HG03103 (cell line): Measurements from ENCODE around the gene WDR48.
A peak's percentile ranks its signal among the peaks of the same experiment; 100 is the strongest.

Experiments
- ATAC-seq: cut with Tn5 transposase; IDR thresholded peaks from one replicate; pipeline ENCODE4 v1.9.1; 2021; ENCODE audit warnings: low read depth; ENCODE audit not compliant: unreplicated experiment

Gene WDR48

DNA sequence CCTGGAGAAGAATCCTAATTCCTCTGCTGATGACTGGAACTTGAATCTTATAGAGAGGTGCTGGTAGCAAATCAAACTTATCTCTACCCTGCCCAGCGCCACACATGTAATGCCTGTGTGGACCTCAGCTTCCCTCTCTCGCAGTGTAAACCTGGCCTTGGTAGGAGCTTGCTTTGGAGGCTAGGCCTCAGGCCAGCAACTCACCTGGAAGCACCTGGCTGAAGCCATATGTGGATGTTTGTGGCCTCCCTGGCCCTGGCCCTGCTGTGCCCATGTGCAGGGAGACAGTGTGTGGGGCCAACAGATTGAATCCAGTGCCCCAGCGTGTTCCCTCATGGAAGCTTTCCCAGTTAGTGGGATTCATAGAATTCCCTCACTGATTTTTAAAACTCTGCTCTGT, 64.1 kb downstream of the WDR48 start:
- ATAC-seq, result no peak

DNA sequence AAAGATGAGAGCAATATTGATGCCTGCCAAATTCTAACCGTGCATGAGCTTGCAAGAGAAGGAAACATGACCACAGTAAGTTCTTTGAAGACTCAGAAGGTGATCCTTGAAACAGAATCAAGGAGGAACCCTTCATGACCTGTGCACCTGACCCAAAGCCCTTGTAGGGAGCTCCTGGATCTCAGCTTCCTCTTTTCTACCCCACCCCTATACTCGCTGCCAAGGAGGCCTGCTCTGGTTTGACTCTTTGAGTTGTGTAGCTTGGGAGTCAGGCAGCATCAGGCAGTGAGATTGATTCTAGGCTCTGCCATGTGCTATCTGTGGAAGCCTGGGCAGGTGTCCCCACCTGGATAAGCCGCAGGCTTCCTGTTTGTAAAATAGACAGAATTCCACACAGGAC, 66.3 kb downstream of the WDR48 start:
- no peak for ATAC-seq

DNA sequence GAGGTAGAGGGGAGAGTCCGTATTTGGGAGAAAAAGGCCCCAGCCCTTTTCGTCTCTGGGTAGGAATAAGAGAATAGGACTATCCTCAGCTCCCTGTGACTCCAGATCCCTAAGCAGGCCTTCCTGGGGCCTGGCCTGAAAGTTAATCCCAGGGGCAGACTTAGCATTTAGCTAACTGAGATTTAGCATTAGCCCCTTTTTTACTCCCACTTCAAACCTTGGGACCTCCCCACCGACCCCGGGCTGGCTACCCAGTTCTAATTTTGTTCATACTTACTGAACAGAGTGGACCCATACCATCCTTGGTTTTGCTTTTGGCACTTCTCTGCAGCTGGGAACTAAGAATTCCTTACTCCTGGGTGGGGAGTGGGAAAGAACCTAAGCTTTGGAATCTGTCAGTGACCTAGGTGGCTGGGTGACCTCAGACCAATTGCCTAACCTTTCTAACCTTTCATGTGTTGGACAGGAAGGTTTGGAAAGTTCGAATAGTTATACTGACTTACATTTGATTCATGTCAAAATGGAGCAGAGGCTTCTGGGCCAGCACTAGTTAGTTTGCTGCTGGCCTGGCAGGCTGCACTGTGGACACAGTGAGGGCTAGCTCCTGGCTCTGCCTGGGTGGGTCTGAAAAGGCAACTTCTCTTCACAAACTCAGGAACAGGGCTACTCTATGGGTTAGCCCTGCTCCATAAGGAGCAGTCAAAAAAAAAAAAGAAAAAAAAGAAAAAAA, 67.3 kb downstream of the WDR48 start:
- ATAC-seq, result no peak

DNA sequence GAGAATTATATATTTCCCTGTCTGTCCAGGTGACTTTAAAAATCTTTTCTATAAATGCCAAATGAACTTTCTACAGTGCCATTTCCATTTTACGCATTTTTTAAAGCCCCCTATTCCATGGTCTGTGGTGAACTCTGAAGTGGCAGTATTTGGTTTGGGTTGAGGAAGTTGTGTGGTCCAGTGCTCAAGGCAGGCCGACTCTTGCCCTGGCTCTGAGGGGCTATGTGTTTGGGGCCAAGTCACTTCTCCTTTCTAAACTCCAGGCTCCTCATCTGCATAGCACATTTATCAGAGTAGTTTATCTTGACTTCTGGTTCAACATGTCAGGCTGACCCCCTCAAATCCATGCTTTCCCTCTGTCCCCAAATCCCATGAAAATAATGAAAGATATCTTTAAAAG, 69.8 kb downstream of the WDR48 start:
- ATAC-seq, result no peak

DNA sequence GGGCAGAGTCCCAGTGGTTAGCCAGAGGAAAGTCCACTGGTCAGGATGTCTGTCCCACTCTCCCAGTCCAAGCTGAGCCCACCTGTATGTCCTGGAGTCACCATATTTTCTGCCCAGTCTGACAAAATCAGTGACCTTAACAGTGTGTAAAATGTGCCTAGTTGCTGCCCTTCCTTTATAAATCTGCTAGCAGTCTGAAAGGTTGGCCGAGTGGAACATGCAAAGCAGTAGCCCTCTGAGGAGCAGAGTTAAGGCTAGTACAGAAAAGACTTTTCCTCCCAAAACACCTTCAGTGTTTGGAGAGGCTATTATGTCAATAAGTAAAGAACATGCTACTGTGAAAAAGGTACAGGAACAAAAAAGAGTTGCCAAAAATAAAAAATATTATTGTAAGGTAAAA, 71.0 kb downstream of the WDR48 start:
- peak; percentile 42 for ATAC-seq

DNA sequence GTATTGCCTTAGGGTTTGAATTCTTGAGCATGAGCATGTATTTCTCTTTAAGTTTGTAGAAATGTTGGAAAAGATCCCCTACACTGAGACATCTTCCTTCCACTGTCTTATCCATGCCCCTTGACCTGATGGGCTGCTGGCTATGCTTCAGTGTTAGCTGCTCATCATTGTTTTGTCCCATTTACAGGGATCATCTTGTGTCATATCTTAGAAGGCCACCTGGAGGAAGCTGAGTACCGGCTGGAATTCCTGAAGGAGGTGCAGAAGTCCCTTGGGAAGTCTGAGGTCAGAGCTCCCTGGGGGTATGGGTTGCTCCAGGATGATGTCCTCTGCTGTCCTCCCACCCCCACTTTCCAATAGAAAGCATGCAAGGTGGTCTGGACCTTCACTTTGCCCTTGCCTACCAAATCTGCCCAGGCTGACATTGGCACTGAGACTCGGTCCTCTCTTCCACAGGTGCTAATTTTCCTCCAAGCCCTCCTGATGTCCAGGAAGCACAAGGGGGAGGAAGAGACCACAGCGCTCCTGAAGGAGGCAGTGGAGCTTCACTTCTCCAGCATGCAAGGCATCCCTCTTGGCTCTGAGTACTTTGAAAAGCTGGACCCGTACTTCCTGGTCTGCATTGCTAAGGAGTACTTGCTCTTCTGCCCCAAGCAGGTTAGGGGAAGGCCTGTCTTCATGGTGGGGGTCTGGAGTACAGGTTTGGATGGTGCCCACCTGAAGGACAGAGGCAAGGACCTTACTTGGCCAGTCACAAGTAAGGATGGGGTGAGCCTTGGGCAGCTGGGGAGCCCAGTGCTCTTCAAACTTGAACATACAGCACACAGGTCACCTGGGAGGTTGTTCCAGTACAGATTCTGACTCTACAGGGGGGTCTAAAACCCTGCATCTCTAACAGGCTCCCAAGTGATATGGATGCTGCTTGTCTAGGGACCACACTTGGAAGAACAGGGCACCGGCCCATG, 73.3 kb downstream of the WDR48 start:
- ATAC-seq, result no peak

DNA sequence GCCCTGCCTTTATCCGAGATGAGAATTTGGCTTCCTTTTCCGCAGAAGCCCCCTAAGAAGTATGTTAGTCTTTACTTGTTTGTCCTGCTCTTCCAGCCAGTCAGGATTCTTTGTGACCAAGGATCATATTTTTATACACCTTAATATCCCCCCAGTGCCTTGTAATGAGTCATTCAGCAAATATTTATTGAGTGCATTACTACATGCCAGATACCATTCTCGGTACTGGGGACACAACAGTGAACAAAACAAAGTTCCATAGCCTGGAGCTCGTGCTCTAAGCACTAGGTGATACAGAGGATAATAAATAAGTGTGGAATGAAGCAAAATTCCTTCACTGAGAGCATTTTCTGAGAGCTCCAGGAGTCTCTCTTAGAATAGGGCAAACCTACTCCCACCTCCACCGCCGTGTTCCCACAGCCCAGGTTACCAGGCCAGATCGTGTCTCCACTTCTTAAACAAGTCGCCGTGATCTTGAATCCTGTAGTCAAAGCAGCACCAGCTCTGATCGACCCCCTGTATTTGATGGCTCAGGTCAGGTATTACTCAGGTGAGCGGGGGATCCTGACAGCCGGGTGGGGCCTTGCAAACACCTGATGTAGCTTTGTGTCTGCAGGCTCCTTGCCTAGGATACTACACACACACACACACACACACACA, 74.2 kb downstream of the WDR48 start:
- no peak for ATAC-seq

DNA sequence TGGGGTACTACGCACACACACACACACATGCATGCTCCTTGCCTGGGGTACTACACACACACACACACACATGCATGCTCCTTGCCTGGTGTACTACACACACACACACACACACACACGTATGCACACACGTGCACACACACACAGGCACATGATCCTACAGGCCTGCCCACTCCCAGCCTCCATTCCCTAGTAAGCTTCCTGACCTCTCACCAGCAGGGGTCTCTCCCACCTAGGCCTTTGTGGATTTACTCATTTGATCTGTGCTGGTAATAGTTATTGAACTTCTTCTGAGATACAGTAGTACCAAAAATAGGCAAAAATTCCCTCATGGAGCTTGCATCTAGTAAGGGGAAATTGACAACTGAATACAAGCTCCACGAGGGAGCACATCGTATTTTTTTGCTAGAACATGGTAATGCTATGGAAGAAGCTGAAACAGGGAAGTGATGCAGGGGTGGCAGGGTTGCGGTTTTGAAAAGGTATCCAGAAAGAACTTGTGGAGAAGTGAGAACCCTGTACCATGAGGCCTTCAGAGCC, 74.8 kb downstream of the WDR48 start:
- ATAC-seq, result no peak

DNA sequence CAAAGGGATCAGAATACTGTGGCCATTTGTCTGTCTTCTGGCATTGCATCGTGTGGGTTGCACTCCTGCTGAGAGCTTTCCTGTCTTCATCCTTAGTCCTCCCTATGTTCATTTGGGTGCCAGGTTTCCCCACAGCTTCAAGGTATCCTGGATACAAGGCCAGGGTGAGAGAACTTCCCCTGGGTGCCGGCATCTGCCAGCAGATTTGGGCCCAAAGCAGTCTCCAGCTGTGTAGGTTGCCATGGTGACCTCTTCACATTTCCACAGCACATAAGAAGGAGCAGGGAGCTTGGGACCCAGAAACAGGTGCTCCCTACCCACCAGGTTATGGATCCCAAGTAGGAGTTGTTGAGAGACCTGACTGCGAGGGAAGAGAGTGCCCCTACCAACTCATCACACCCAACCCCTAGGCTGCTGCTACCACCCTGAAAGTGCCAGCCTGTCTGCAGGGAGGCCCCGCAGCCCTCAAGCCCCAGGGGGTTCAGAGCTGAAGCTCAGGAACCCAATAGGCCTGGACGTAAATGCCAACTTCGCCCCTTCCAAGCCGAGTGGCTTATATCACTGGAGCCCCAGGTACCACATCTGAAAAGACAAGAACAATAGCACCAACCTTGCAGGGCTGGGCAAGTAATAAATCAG, 75.6 kb downstream of the WDR48 start:
- no peak for ATAC-seq

DNA sequence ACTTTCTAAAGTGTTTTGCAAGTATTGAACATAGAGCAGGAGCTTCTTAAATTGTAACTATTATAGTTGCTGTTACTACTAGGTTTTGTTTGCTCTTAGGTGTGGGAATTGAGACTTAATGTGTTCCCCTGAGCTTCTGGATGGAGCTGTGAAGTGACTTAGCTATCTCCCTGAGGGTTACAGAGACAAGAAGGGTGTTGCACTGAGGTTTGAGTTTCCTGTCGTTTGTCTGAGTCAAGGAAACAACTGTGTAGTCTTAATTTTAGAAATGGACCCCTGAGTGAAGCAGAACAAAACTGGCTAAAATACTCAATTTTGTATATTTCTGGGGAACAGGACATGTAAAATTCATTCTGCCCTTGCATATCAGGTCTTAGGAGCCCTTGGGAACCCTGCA, 76.1 kb downstream of the WDR48 start:
- ATAC-seq, result no peak

DNA sequence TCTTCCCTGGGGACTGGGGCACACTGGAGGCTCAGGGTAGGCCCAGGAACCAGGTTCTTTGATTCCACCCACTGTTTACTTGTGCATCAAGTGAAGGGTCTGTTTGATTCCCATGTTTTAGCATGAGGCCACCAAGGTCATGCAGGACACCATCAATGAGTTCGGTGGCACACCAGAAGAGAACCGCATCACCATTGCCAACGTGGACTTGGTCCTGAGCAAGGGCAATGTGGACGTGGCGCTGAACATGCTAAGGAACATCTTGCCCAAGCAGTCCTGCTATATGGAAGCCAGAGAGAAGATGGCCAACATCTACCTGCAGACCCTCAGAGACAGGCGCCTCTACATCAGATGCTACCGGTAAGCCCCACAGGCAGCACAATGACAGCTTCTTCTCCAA, 77.1 kb downstream of the WDR48 start:
- ATAC-seq, result no peak

DNA sequence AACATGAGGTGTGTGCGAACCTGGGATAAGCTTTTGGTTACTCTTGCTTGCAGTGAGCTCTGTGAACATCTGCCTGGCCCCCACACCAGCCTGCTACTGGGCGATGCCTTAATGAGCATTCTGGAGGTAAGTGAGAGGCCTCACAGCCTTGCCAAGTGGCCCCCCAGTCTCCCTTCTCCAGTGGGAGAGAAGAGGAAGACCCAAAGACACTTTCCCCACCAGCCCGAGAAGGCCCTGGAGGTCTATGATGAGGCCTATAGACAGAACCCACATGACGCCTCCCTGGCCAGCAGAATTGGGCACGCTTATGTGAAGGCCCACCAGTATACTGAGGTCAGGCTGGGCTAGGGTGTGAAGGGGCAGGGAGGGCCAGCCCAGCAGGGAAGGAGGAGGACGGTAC, 78.2 kb downstream of the WDR48 start:
- no peak for ATAC-seq

DNA sequence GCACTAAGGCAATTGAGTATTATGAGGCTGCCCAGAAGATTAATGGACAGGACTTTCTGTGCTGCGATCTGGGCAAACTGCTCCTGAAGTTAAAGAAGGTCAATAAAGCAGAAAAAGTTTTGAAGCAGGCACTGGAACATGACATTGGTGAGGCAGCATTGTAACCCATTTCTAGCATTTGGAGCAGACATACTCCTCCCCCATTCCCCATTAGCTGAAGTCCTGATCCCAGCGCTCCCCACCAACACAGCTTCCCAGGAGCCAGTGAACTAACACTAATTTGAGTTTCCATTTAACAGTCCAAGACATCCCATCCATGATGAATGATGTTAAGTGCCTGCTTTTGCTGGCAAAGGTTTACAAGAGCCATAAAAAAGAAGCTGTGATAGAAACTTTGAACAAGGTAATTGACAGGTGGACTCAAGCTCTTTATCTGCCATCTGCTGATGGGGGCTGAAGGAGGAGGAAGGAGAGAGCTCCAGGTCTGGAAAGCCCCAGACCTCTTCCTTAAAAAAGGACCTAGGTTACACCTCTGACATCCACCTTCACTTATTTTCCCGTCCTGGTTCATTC, 79.0 kb downstream of the WDR48 start:
- no peak for ATAC-seq

DNA sequence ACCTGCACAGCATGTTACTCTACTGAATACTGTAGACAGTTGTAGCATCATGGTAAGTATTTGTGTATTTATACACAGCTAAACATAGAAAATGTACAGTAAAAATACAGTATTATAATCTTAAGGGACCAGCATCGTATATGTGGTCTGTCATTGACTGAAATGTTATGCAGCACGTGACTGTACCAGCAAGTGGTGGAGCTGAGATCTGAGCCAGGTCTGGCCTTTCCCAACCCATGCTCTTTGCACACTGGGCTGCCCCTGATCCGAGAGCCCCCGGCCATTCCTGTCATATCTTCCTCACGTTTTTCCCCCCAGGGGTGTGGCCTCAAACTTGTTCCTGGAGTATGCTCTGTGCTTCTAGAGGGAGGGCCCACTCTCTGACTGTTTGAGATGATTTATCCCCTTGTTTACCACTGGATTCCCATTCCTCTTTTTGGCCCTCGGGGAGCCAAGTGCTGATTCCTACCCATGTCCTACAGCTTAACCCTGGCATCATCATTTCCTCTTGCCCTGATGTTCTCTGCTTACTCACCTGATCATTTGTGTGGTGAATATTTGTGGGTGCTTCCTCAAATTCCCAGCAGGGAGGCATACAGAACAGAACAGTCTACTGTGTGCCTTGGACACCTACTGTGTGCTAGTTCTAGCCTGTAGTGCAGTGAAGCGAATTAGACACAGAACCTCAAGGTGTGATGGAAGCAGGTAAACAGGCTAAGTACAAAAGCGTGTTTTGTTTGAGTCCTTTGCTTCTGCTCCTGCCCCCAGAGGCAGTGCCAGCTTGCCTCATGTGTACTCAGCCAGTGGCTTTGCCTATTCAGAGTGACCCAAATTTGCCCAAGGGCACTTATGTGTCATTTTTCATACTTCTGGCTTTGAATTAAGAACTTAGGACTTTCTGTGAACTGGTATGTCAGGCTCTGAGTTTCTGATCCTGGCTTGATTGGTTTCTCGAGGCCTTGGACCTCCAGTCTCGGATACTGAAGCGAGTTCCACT, 80.6 kb downstream of the WDR48 start:
- ATAC-seq, result no peak

DNA sequence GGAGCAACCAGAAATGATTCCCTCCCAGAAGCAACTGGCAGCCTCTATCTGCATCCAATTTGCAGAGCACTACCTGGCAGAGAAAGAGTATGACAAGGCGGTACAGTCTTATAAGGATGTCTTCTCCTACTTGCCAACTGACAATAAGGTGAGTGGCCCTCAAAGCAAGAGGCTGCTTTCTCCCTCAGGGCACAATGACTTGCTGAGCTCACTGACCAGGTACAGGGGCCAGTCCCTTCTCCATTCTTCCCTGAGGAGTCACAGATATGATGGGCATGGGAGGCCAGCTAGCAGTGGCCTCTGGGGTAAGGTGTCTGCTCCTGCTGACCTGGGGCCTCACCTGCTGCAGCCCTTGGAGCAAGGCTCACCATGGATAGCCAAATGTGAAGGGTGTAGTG, 81.3 kb downstream of the WDR48 start:
- no peak for ATAC-seq

DNA sequence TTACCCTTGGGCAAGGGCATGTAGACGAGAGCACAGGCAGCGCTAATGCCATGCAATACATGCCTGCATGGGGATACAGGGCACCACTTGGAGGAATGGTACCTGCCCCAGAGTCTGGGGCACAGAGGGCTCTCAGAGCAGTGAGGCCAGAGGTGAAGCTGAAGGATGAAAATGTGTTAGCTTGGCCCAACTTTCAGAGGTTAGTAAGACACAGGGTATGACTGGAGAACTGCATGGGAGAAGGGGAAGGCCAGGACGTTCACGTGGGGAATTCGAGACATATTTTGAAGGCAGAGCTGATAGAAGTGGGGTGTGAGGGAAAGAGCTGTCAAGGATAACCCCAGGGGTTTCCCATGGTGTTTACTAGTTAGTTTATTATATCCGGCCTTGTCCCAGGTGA, 82.0 kb downstream of the WDR48 start:
- ATAC-seq, result no peak

DNA sequence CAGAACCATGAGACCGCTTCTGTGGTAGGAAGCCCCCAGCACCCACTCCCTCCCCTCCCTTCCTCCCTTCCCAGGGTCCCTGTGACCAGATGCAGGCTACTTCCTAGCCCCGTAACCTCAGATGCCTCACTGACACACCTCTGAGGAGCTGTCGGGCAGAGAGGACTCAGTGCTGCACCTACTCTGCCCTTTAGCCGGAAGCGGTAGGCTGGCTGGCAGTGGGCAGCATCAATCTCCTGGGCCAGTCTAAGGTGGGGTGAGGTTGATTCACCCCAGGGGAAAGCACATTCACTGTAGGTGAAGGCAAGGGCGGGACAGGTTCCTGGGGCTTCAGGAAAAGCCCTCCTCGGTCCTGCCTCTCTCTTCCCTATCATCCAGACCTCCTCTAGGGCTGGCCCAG, 82.5 kb downstream of the WDR48 start:
- ATAC-seq, result no peak

DNA sequence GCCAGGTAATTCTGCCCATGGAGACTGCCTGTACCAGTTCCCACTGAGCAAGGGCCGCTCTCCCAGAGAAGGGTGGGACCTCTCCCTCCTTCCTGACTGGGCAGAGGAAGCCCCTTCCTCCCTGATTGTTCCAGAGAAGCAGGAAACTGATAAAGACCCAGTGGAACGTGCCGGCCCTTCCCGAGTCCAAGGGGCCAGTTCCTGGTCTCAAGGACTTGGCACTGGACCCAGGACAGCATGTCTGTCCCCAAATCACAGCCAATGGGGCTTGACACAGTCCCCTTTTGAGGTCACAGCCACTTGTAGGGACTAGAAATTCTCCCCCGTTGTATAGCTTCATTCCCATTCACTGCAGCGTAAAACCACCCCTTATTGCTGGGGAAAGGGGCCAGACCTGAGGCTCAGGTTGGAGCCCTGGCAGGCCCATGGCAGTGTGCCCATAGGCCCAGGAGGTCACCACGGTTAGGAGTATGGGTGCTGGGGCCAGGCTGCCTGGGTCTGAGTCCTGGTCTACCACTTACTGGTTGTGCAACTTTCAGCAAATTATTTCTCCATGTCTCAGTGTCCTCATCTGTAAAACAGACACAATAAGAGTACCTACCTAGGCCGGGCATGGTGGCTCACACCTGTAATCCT, 83.5 kb downstream of the WDR48 start:
- no peak for ATAC-seq
